Measurements from ENCODE around the gene ASTL. TPM values are rescaled to one million over a fixed set of nuclear protein-coding genes. Genes with fewer than 3 reads are reported as not detected.
A peak's percentile ranks its signal among the peaks of the same experiment; 100 is the strongest.
"Not testable (repeated sequence)": the region's sequence is repeated elsewhere in the genome, so short reads cannot be mapped to it uniquely, and the experiment has no call there.

Gene ASTL
- total RNA-seq, 2 donors from 2014 or later = not detected

GRCh38 chr2:96144481-96145035 lies 6.3 kb upstream of the ASTL start:
- TF ChIP-seq CTCF (IDR thresholded peaks at IDR 0.05) (no peak), POLR2A (IDR thresholded peaks at IDR 0.05) (no peak)
- intact Hi-C loops (cut with DNase I) = no loop called here
- peak in 1 of 4 donors; percentile 48 for DNase-seq
- peak overlapping the region in 1 of 2 donors; percentile 18 for H3K4me3 ChIP-seq
- H3K36me3 ChIP-seq (replicated peaks in 1 of 2; ENCODE audit: insufficient read depth in 1 of 2, low read depth in 2 of 2) = no peaks in the 10 kb centered on the region
- H3K27ac ChIP-seq = no peak overlapping the region
- ATAC-seq = no peak
- H3K9me3 ChIP-seq = no peaks in the 10 kb centered on the region
- WGBS, 2 donors = 12 to 29% methylated on average over 16 to 35 of the region's 35 CpGs
- peaks cover 24% of the 10 kb centered on the region for H3K4me1 ChIP-seq
- H3K27me3 ChIP-seq = no peaks in the 10 kb centered on the region

GRCh38 chr2:96143848-96144480 lies 5.7 kb upstream of the ASTL start:
- 72 to 92% methylated on average over 17 to 21 of the region's 23 CpGs for WGBS, 2 donors
- Histone ChIP-seq H3K36me3 (replicated peaks in 1 of 2; ENCODE audit: insufficient read depth in 1 of 2, low read depth in 2 of 2) (no peaks in the 10 kb centered on the region), H3K4me1 (peaks cover 25% of the 10 kb centered on the region), H3K27ac (no peak overlapping the region), H3K9me3 (no peaks in the 10 kb centered on the region), H3K27me3 (no peaks in the 10 kb centered on the region), H3K4me3 (no peak overlapping the region)
- ATAC-seq (no peak), DNase-seq (peak in 2 of 4 donors; percentile 11 to 29)
- peak in 1 of 7 experiments; percentile 17 for TF ChIP-seq CTCF (IDR thresholded peaks at IDR 0.05)
- no peak for TF ChIP-seq POLR2A (IDR thresholded peaks at IDR 0.05)
- intact Hi-C loops (cut with DNase I) = no loop called here

GRCh38 chr2:96143231-96143847 lies 5.0 kb upstream of the ASTL start:
- Histone ChIP-seq H3K4me1 (peaks cover 30% of the 10 kb centered on the region), H3K36me3 (replicated peaks in 1 of 2; ENCODE audit: insufficient read depth in 1 of 2, low read depth in 2 of 2) (no peaks in the 10 kb centered on the region), H3K9me3 (no peaks in the 10 kb centered on the region), H3K4me3 (no peak overlapping the region), H3K27ac (no peak overlapping the region), H3K27me3 (no peaks in the 10 kb centered on the region)
- intact Hi-C loops (cut with DNase I) = no loop called here
- WGBS, 2 donors = 72 to 76% methylated on average over 7 to 10 of the region's 10 CpGs
- ATAC-seq = no peak
- peak in 1 of 4 donors; percentile 4 for DNase-seq
- TF ChIP-seq POLR2A (IDR thresholded peaks at IDR 0.05) (no peak), CTCF (IDR thresholded peaks at IDR 0.05) (no peak)

- Histone ChIP-seq H3K4me3 (no peak overlapping the region), H3K27ac (no peak overlapping the region), H3K9me3 (no peaks in the 10 kb centered on the region), H3K27me3 (no peaks in the 10 kb centered on the region), H3K36me3 (replicated peaks in 1 of 2; ENCODE audit: insufficient read depth in 1 of 2, low read depth in 2 of 2) (no peaks in the 10 kb centered on the region), H3K4me1 (peaks cover 29% of the 10 kb centered on the region)
- WGBS, 2 donors = 82 to 92% methylated on average over 14 to 26 of the region's 26 CpGs
- TF ChIP-seq POLR2A (IDR thresholded peaks at IDR 0.05) (no peak), CTCF (IDR thresholded peaks at IDR 0.05) (no peak)
- intact Hi-C loops (cut with DNase I) = no loop called here
- ATAC-seq = no peak
- peak in 2 of 4 donors; percentile 8 to 10 for DNase-seq
Measured at GRCh38 chr2:96142217-96143113, 4.2 kb upstream of the ASTL start.

- H3K27me3 ChIP-seq; intact Hi-C loops (cut with DNase I); H3K27ac ChIP-seq; H3K36me3 ChIP-seq (replicated peaks in 1 of 2; ENCODE audit: insufficient read depth in 1 of 2, low read depth in 2 of 2); H3K9me3 ChIP-seq; ATAC-seq; DNase-seq; H3K4me3 ChIP-seq: not testable (repeated sequence)
- 89 to 94% methylated on average over 5 of the region's 5 CpGs for WGBS, 2 donors
- H3K4me1 ChIP-seq = peaks cover 29% of the 10 kb centered on the region
Measured at GRCh38 chr2:96141624-96141967, 3.3 kb upstream of the ASTL start.

Data from body of pancreas (tissue), 4 donors.